Measurements from ENCODE around the gene RCAN1. TPM values are rescaled to one million over a fixed set of nuclear protein-coding genes. Genes with fewer than 3 reads are reported as not detected.

Gene RCAN1
- total and polyA plus RNA-seq, 2 of the 13 experiments (the other 11 are each of a cell fraction or from before 2014, with no cell fraction given) = 9.4 to 34.1 TPM

GRCh38 chr21:34621434-34622350 is 6.8 kb upstream of the RCAN1 start:
- ATAC-seq (no peak), FAIRE-seq (no peak), DNase-seq (ENCODE audit: low spot score) (no peak)
- H3K4me1 ChIP-seq (ENCODE audit: insufficient read depth, low read length) = no peaks in the 10 kb centered on the region
- intact Hi-C loops (cut with micrococcal nuclease; ENCODE audit: unreplicated experiment) = no loop called here
- ChIA-PET POLR2A (no interaction called here), CTCF (ENCODE audit: low intra/inter-chr PET ratio, low total read pairs) (no interaction called here)
- H3K4me3 ChIP-seq (replicated peaks in 1 of 3; ENCODE audit: insufficient read depth in 1 of 3, low read depth in 2 of 3, low read length in 3 of 3) = no peak overlapping the region
- no peaks in the 10 kb centered on the region for H3K79me2 ChIP-seq (ENCODE audit: insufficient read depth, low read length)
- 52% methylated on average over 3 of the region's 4 CpGs for WGBS (ENCODE audit: low lambda C conversion rate)
- TF ChIP-seq NFIC (IDR thresholded peaks at IDR 0.05; ENCODE audit: low read length) (no peak), IRF9 (CRISPR knock-in tag; IDR thresholded peaks at IDR 0.05; ENCODE audit: borderline replicate concordance) (no peak)
- in situ Hi-C loops (cut with HindIII; ENCODE audit: extremely low pct_ligation_motif_present, low pct_unique_long_range_greater_than_20kb) = no loop called here
- H4K20me1 ChIP-seq (ENCODE audit: insufficient read depth, low read length) = no peaks in the 10 kb centered on the region
- H3K27ac ChIP-seq (ENCODE audit: extremely low read length, insufficient read depth, low read length) = no peak overlapping the region
- H3K36me3 ChIP-seq (replicated peaks in 1 of 2; ENCODE audit: control insufficient read depth in 1 of 2, insufficient read depth in 2 of 2, low read length in 2 of 2) = no peaks in the 10 kb centered on the region
- no peak overlapping the region for H3K9ac ChIP-seq (ENCODE audit: insufficient read depth, low read depth, low read length)
- no TSS peak for BruUV-seq (replicated peaks)
- no peak overlapping the region for H2AFZ ChIP-seq (ENCODE audit: low read length)
- no peak overlapping the region for H3K4me2 ChIP-seq (ENCODE audit: low read depth, low read length)
- H3K27me3 ChIP-seq (ENCODE audit: control insufficient read depth in 1 of 2, insufficient read depth in 2 of 2, low read length in 2 of 2) = peaks cover 0 to 26% of the 10 kb centered on the region in 2 experiments; a peak in 2 of 5 replicates
- H3K9me3 ChIP-seq (ENCODE audit: low read length) = no peaks in the 10 kb centered on the region

GRCh38 chr21:34619841-34620665 is 5.1 kb upstream of the RCAN1 start:
- peaks cover 8% of the 10 kb centered on the region; the same call in 1 of the 2 replicates for H3K4me1 ChIP-seq (ENCODE audit: insufficient read depth, low read length)
- ATAC-seq = no peak
- H2AFZ ChIP-seq (ENCODE audit: low read length) = no peak overlapping the region
- H3K4me2 ChIP-seq (ENCODE audit: low read depth, low read length) = no peak overlapping the region
- no peaks in the 10 kb centered on the region for H4K20me1 ChIP-seq (ENCODE audit: insufficient read depth, low read length)
- FAIRE-seq = no peak
- no peak overlapping the region for H3K27ac ChIP-seq (ENCODE audit: extremely low read length, insufficient read depth, low read length)
- no TSS peak for BruUV-seq (replicated peaks)
- H3K9ac ChIP-seq (ENCODE audit: insufficient read depth, low read depth, low read length) = no peak overlapping the region
- H3K36me3 ChIP-seq (replicated peaks in 1 of 2; ENCODE audit: control insufficient read depth in 1 of 2, insufficient read depth in 2 of 2, low read length in 2 of 2) = no peaks in the 10 kb centered on the region
- intact Hi-C loops (cut with micrococcal nuclease; ENCODE audit: unreplicated experiment) = no loop called here
- no peaks in the 10 kb centered on the region for H3K79me2 ChIP-seq (ENCODE audit: insufficient read depth, low read length)
- POLR2A ChIA-PET = no interaction called here
- H3K9me3 ChIP-seq (ENCODE audit: low read length) = no peaks in the 10 kb centered on the region
- in situ Hi-C loops (cut with HindIII; ENCODE audit: extremely low pct_ligation_motif_present, low pct_unique_long_range_greater_than_20kb) = no loop called here
- H3K27me3 ChIP-seq (ENCODE audit: control insufficient read depth in 1 of 2, insufficient read depth in 2 of 2, low read length in 2 of 2) = peaks cover 0 to 33% of the 10 kb centered on the region in 2 experiments; a peak in 2 of 5 replicates
- WGBS (ENCODE audit: low lambda C conversion rate) = 21% methylated on average over 8 of the region's 8 CpGs
- no peak overlapping the region for H3K4me3 ChIP-seq (replicated peaks in 1 of 3; ENCODE audit: insufficient read depth in 1 of 3, low read depth in 2 of 3, low read length in 3 of 3)
- no peak for DNase-seq (ENCODE audit: low spot score)
- CTCF ChIA-PET (ENCODE audit: low intra/inter-chr PET ratio, low total read pairs) = no interaction called here
- no peak for TF ChIP-seq GLMP (CRISPR knock-in tag; IDR thresholded peaks at IDR 0.05; ENCODE audit: borderline replicate concordance)
- no peak for TF ChIP-seq ZNF18 (CRISPR knock-in tag; IDR thresholded peaks at IDR 0.05; ENCODE audit: insufficient replicate concordance)
- no peak for TF ChIP-seq CEBPZ (IDR thresholded peaks at IDR 0.05; ENCODE audit: low read length)
- TF ChIP-seq ZNF709 (CRISPR knock-in tag; IDR thresholded peaks at IDR 0.05) = no peak
- no peak for TF ChIP-seq XRCC5 (optimal IDR thresholded peaks at IDR 0.05; ENCODE audit: low read length)

Data from HepG2 (cell line).